ENCODE measurements around the gene OSBPL10. TPM values are rescaled to one million over a fixed set of nuclear protein-coding genes. Genes with fewer than 3 reads are reported as not detected.

Gene OSBPL10
- total and polyA plus RNA-seq, 8 donors, result 1.8 to 37.7 (median 5.9) TPM

- Histone ChIP-seq H3K4me3 (no peak overlapping the region), H3K9me3 (no peaks in the 10 kb centered on the region), H3K27me3 (no peaks in the 10 kb centered on the region), H3K27ac (no peak overlapping the region), H3K36me3 (no peaks in the 10 kb centered on the region), H3K4me1 (peaks cover 0 to 4% (median 0%) of the 10 kb centered on the region in 4 donors)
- WGBS, 5 donors, result 75 to 81% (median 79%) methylated on average over 3 of the region's 3 CpGs
- DNase-seq, result no peak
- no peak for TF ChIP-seq POLR2A (IDR thresholded peaks at IDR 0.05)
- TF ChIP-seq CTCF (IDR thresholded peaks at IDR 0.05), result no peak
- TF ChIP-seq POLR2AphosphoS5 (IDR thresholded peaks at IDR 0.05), result no peak
- TF ChIP-seq EP300 (IDR thresholded peaks at IDR 0.05), result no peak
- intact Hi-C loops (cut with DNase I; ENCODE audit: low total_unique reads), result no loop called here
Observed at GRCh38 chr3:31858439-31858838, 122.6 kb downstream of the OSBPL10 start.

DNA sequence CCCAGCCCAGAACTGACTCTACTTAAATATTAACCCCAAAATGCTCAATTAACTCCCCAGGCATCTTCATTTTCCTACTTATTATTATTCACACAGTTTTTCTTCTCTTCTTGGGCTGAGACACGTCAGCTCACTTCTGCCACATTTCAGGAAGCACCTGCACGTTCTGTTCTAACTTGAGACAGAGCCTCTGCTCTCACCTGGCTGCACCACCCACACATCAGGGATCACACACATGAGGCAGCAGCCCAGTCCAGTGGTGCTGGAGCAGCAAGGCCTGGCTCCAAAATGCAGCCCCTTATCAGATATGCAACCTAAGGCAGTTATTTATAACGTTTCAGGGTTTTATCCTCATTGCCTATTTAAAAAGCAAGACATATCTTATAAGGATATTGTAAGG, 127.5 kb downstream of the OSBPL10 start:
- H3K4me1 ChIP-seq, result no peaks in the 10 kb centered on the region
- intact Hi-C loops (cut with DNase I; ENCODE audit: low total_unique reads), result no loop called here
- TF ChIP-seq POLR2A (IDR thresholded peaks at IDR 0.05) (no peak), EP300 (IDR thresholded peaks at IDR 0.05) (no peak), POLR2AphosphoS5 (IDR thresholded peaks at IDR 0.05) (no peak), CTCF (IDR thresholded peaks at IDR 0.05) (no peak)
- H3K27ac ChIP-seq, result no peak overlapping the region
- H3K4me3 ChIP-seq, result no peak overlapping the region
- H3K27me3 ChIP-seq, result no peaks in the 10 kb centered on the region
- DNase-seq, result no peak
- H3K36me3 ChIP-seq, result no peaks in the 10 kb centered on the region
- 38 to 57% (median 55%) methylated on average over 3 of the region's 3 CpGs for WGBS, 5 donors
- H3K9me3 ChIP-seq, result no peaks in the 10 kb centered on the region

DNA sequence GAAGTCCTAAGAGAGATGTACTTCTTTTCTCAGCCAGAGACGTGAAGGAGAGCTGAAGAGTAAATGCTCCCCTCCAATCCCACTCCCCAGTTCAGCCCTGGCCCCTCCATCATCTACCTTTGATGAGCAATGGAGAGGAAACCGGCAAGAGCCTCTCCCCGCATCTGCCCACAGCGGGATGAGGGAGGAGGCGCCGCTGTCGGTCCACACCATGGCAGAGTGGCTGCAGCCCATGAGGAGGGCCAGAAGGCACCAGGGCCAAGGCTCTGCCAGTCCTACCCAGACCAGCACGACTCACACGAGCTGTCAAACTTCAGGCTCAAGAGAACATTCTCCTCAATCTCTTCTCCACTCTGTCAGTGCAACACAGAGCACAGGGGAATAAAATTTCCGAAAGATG, 129.8 kb downstream of the OSBPL10 start:
- no peaks in the 10 kb centered on the region for H3K27me3 ChIP-seq
- TF ChIP-seq POLR2AphosphoS5 (IDR thresholded peaks at IDR 0.05) (no peak), CTCF (IDR thresholded peaks at IDR 0.05) (no peak), POLR2A (IDR thresholded peaks at IDR 0.05) (no peak), EP300 (IDR thresholded peaks at IDR 0.05) (no peak)
- no peaks in the 10 kb centered on the region for H3K36me3 ChIP-seq
- no peak overlapping the region for H3K27ac ChIP-seq
- no peak overlapping the region for H3K4me3 ChIP-seq
- H3K9me3 ChIP-seq, result no peaks in the 10 kb centered on the region
- H3K4me1 ChIP-seq, result no peaks in the 10 kb centered on the region
- DNase-seq, result no peak
- intact Hi-C loops (cut with DNase I; ENCODE audit: low total_unique reads), result no loop called here
- WGBS, 5 donors, result 78 to 89% (median 87%) methylated on average over 10 of the region's 10 CpGs

- intact Hi-C loops (cut with DNase I; ENCODE audit: low total_unique reads), result no loop called here
- DNase-seq, result no peak
- H3K27ac ChIP-seq, result no peak overlapping the region
- H3K27me3 ChIP-seq, result no peaks in the 10 kb centered on the region
- no peaks in the 10 kb centered on the region for H3K9me3 ChIP-seq
- H3K4me3 ChIP-seq, result no peak overlapping the region
- H3K36me3 ChIP-seq, result no peaks in the 10 kb centered on the region
- TF ChIP-seq POLR2AphosphoS5 (IDR thresholded peaks at IDR 0.05) (no peak), EP300 (IDR thresholded peaks at IDR 0.05) (no peak), POLR2A (IDR thresholded peaks at IDR 0.05) (no peak)
- H3K4me1 ChIP-seq, result no peaks in the 10 kb centered on the region
Observed at GRCh38 chr3:31848911-31849310, 132.2 kb downstream of the OSBPL10 start.

DNA sequence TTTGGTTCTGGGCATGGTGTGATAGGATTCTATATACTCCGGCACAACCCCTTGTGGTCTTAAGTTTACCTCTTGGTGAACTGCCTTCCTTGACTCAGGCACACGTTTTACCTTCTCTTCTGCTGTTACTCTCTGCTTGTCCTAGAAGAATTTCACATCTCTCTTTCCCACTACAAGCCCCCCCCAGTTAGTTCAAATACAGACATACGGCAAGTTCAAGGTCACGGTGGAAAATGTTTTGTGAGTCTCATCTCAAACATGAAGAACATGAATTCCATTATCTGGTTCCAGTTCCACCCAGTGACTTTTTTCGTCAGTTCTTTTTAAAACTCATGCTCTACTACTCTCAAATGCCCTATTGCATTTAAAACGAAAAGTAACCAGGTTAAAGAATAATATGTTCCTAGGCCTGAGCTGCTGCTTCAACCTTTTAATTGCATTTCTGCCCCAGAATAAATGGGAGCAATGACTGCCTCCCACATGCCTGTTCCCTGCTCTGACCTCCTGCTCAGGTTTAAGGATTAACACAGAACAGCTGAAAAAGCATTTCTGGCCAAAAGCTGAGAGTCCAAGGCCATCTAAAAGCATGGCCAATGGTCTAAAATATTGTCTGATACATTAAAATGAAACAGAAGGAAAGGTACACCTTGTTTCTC, 132.8 kb downstream of the OSBPL10 start:
- Histone ChIP-seq H3K36me3 (no peaks in the 10 kb centered on the region), H3K4me3 (no peak overlapping the region), H3K4me1 (no peaks in the 10 kb centered on the region), H3K27me3 (no peaks in the 10 kb centered on the region), H3K9me3 (no peaks in the 10 kb centered on the region), H3K27ac (no peak overlapping the region)
- no peak for TF ChIP-seq CTCF (IDR thresholded peaks at IDR 0.05)
- no peak for TF ChIP-seq EP300 (IDR thresholded peaks at IDR 0.05)
- no peak for TF ChIP-seq POLR2A (IDR thresholded peaks at IDR 0.05)
- no peak for TF ChIP-seq POLR2AphosphoS5 (IDR thresholded peaks at IDR 0.05)
- intact Hi-C loops (cut with DNase I; ENCODE audit: low total_unique reads), result no loop called here
- 88 to 96% (median 91%) methylated on average over 6 of the region's 6 CpGs for WGBS, 5 donors
- no peak for DNase-seq

All from stomach (tissue), 9 donors.